HEK293 (cell line): ENCODE measurements around the gene FKBP4.

ENCODE experiments used
- CTCF ChIA-PET: fragments of 350-600 bp; formaldehyde crosslinking; extraction: SDS; loops from one replicate; lab custom pipeline; 2021; ENCODE audit warnings: antibody characterized with exemption; lab: Yijun Ruan, JAX
- POLR2A ChIA-PET: fragments of 300-600 bp; formaldehyde crosslinking; extraction: SDS; loops from one replicate; lab custom pipeline; 2020; ENCODE audit warnings: antibody characterized with exemption, inconsistent platforms; lab: Yijun Ruan, JAX
- H3K27ac ChIP-seq: fragments of 200-500 bp; sonication (Bioruptor generic); 2 replicates; pipeline ENCODE4 v1.5.1; 2014; ENCODE audit warnings: low read depth, low read length, control low read depth, inconsistent platforms; ENCODE audit errors: extremely low read depth
- H3K36me3 ChIP-seq, 2 experiments: fragments of 200-500 bp in 1 of 2; sonication (Bioruptor generic) in 1 of 2; 1 replicate in 1 of 2; 2 replicates in 1 of 2; pipeline ENCODE4 v1.5.1; 2014 to 2017; ENCODE audit warnings: inconsistent platforms in 2 of 2, low read length in 2 of 2; ENCODE audit not compliant: control insufficient read depth in 2 of 2, insufficient read depth in 1 of 2
- H3K4me1 ChIP-seq: fragments of 200-500 bp; sonication (Bioruptor generic); 2 replicates; pipeline ENCODE4 v1.5.1; 2014; ENCODE audit warnings: mild to moderate bottlenecking, low read length, inconsistent platforms; ENCODE audit not compliant: control insufficient read depth, insufficient read depth
- H3K4me3 ChIP-seq: 2 replicates; pipeline ENCODE4 v1.5.1; 2011; ENCODE audit warnings: low read depth, mild to moderate bottlenecking, control low read depth, low read length, moderate library complexity
- H3K9me3 ChIP-seq: fragments of 200-500 bp; sonication (Bioruptor generic); 2 replicates; pipeline ENCODE4 v1.5.1; 2014; ENCODE audit warnings: low read depth, low read length, inconsistent platforms; ENCODE audit not compliant: control insufficient read depth, insufficient read depth
- GLI2 ChIP-seq: fragments of 450-650 bp; formaldehyde crosslinking; IDR thresholded peaks from 2 replicates; pipeline ENCODE4; 2017; ENCODE audit warnings: missing biosample characterization, missing genetic modification characterization, low read depth, borderline replicate concordance
- HIC1 ChIP-seq: fragments of 450-650 bp; formaldehyde crosslinking; IDR thresholded peaks from 2 replicates; pipeline ENCODE4 v1.5.1; 2016; ENCODE audit warnings: missing biosample characterization, missing genetic modification characterization
- MZF1 ChIP-seq: fragments of 450-650 bp; formaldehyde crosslinking; IDR thresholded peaks from 2 replicates; pipeline ENCODE4 v1.5.1; 2017; ENCODE audit warnings: missing biosample characterization, missing genetic modification characterization, borderline replicate concordance
- OVOL3 ChIP-seq: fragments of 450-650 bp; formaldehyde crosslinking; IDR thresholded peaks from 2 replicates; pipeline ENCODE4 v1.5.1; 2016; ENCODE audit warnings: missing biosample characterization, missing genetic modification characterization
- PBX3 ChIP-seq: sonication (generic); formaldehyde crosslinking; IDR thresholded peaks from 2 replicates; pipeline ENCODE4 v1.8.1; 2022; ENCODE audit warnings: mild to moderate bottlenecking, moderate library complexity, missing genetic modification reagents
- SCRT2 ChIP-seq: fragments of 450-650 bp; formaldehyde crosslinking; IDR thresholded peaks from 2 replicates; pipeline ENCODE4 v1.5.1; 2016; ENCODE audit warnings: missing biosample characterization, missing genetic modification characterization
- ZNF140 ChIP-seq: fragments of 450-650 bp; formaldehyde crosslinking; IDR thresholded peaks from 2 replicates; pipeline ENCODE4 v1.5.1; 2016; ENCODE audit warnings: missing biosample characterization, missing genetic modification characterization
- ZNF19 ChIP-seq: fragments of 450-650 bp; formaldehyde crosslinking; IDR thresholded peaks from 2 replicates; pipeline ENCODE4; 2016; ENCODE audit warnings: missing biosample characterization, missing genetic modification characterization, low read depth
- ZNF223 ChIP-seq: fragments of 450-650 bp; formaldehyde crosslinking; IDR thresholded peaks from 2 replicates; pipeline ENCODE4 v1.5.1; 2016; ENCODE audit warnings: missing biosample characterization, missing genetic modification characterization
- ZNF248 ChIP-seq: fragments of 450-650 bp; formaldehyde crosslinking; IDR thresholded peaks from 2 replicates; pipeline ENCODE4 v1.5.1; 2017; ENCODE audit warnings: missing biosample characterization, missing genetic modification characterization
- ZNF362 ChIP-seq: fragments of 450-650 bp; formaldehyde crosslinking; IDR thresholded peaks from 2 replicates; pipeline ENCODE4 v1.5.1; 2016; ENCODE audit warnings: missing biosample characterization, missing genetic modification characterization
- ZNF394 ChIP-seq: fragments of 450-650 bp; formaldehyde crosslinking; IDR thresholded peaks from 2 replicates; pipeline ENCODE4 v1.5.1; 2016; ENCODE audit warnings: missing biosample characterization, missing genetic modification characterization, mild to moderate bottlenecking, moderate library complexity, borderline replicate concordance
- ZNF404 ChIP-seq: fragments of 450-650 bp; formaldehyde crosslinking; IDR thresholded peaks from 2 replicates; pipeline ENCODE4 v1.5.1; 2017; ENCODE audit warnings: missing biosample characterization, missing genetic modification characterization
- ZNF426 ChIP-seq: fragments of 450-650 bp; formaldehyde crosslinking; IDR thresholded peaks from 2 replicates; pipeline ENCODE4 v1.5.1; 2017; ENCODE audit warnings: missing biosample characterization, missing genetic modification characterization, mild to moderate bottlenecking, inconsistent platforms, moderate library complexity
- ZNF530 ChIP-seq: fragments of 450-650 bp; formaldehyde crosslinking; IDR thresholded peaks from 2 replicates; pipeline ENCODE4 v1.5.1; 2016; ENCODE audit warnings: low read depth, missing biosample characterization, missing genetic modification characterization
- ZNF580 ChIP-seq: fragments of 450-650 bp; formaldehyde crosslinking; IDR thresholded peaks from 2 replicates; pipeline ENCODE4 v1.5.1; 2016; ENCODE audit warnings: missing biosample characterization, missing genetic modification characterization
- ZNF639 ChIP-seq: fragments of 450-650 bp; formaldehyde crosslinking; IDR thresholded peaks from 2 replicates; pipeline ENCODE4 v1.5.1; 2016; ENCODE audit warnings: missing biosample characterization, missing genetic modification characterization
- ZNF658 ChIP-seq: fragments of 450-650 bp; formaldehyde crosslinking; IDR thresholded peaks from 2 replicates; pipeline ENCODE4; 2016; ENCODE audit warnings: missing biosample characterization, missing genetic modification characterization
- ZNF664 ChIP-seq: fragments of 450-650 bp; formaldehyde crosslinking; IDR thresholded peaks from 2 replicates; pipeline ENCODE4 v1.5.1; 2016; ENCODE audit warnings: missing biosample characterization, missing genetic modification characterization
- ZNF677 ChIP-seq: fragments of 450-650 bp; IDR thresholded peaks from 2 replicates; pipeline ENCODE4 v1.5.0; 2018; ENCODE audit warnings: missing biosample characterization, mild to moderate bottlenecking, missing genetic modification characterization, moderate library complexity
- ZNF704 ChIP-seq: fragments of 450-650 bp; formaldehyde crosslinking; IDR thresholded peaks from 2 replicates; pipeline ENCODE4 v1.5.1; 2016; ENCODE audit warnings: missing biosample characterization, missing genetic modification characterization
- ZNF791 ChIP-seq: fragments of 450-650 bp; formaldehyde crosslinking; IDR thresholded peaks from 2 replicates; pipeline ENCODE4 v1.5.1; 2016; ENCODE audit warnings: missing biosample characterization, missing genetic modification characterization
- ZSCAN16 ChIP-seq: fragments of 450-650 bp; formaldehyde crosslinking; IDR thresholded peaks from 2 replicates; pipeline ENCODE4 v1.5.1; 2016; ENCODE audit warnings: missing biosample characterization, missing genetic modification characterization
- ZSCAN30 ChIP-seq: fragments of 450-650 bp; IDR thresholded peaks from 2 replicates; pipeline ENCODE4 v1.5.1; 2018; ENCODE audit warnings: missing biosample characterization, mild to moderate bottlenecking, missing genetic modification characterization, moderate library complexity

FKBP4 gene

GRCh38 chr12:2819810-2820209, 25.0 kb downstream of the FKBP4 start:
- H3K4me3 ChIP-seq: no peak overlapping the region
- H3K4me1 ChIP-seq: no peaks in the 10 kb centered on the region
- ChIA-PET CTCF (no interaction called here), POLR2A (interaction anchor here (0.7 kb wide), 1 partner anchor 23 kb away, joined by 7 read pairs; no protein-coding TSS in a partner anchor)
- H3K27ac ChIP-seq: no peak overlapping the region
- peaks cover 22 to 77% of the 10 kb centered on the region in 2 experiments for H3K36me3 ChIP-seq
- TF ChIP-seq ZNF248: no peak
- no peaks in the 10 kb centered on the region for H3K9me3 ChIP-seq

GRCh38 chr12:2820432-2820831, 25.7 kb downstream of the FKBP4 start:
- H3K9me3 ChIP-seq: no peaks in the 10 kb centered on the region
- H3K36me3 ChIP-seq: peaks cover 23 to 81% of the 10 kb centered on the region in 2 experiments
- ChIA-PET CTCF (no interaction called here), POLR2A (no interaction called here)
- H3K4me3 ChIP-seq: no peak overlapping the region
- TF ChIP-seq ZNF140 (tag by site-specific recombination): no peak
- TF ChIP-seq MZF1 (tag by site-specific recombination): no peak
- no peak for TF ChIP-seq ZNF664 (tag by site-specific recombination)
- no peak overlapping the region for H3K27ac ChIP-seq
- no peaks in the 10 kb centered on the region for H3K4me1 ChIP-seq

- Histone ChIP-seq H3K36me3 (peaks cover 33 to 90% of the 10 kb centered on the region in 2 experiments), H3K4me1 (no peaks in the 10 kb centered on the region), H3K4me3 (no peak overlapping the region), H3K27ac (no peak overlapping the region), H3K9me3 (no peaks in the 10 kb centered on the region)
- no peak for TF ChIP-seq ZNF530 (tag by site-specific recombination)
- TF ChIP-seq ZNF426 (tag by site-specific recombination): no peak
- TF ChIP-seq PBX3 (CRISPR knock-in tag): no peak
- no peak for TF ChIP-seq SCRT2
- TF ChIP-seq ZNF19 (tag by site-specific recombination): no peak
- no peak for TF ChIP-seq ZNF658 (tag by site-specific recombination)
- no peak for TF ChIP-seq ZNF580 (tag by site-specific recombination)
- TF ChIP-seq HIC1 (tag by site-specific recombination): no peak
- TF ChIP-seq ZNF704 (tag by site-specific recombination): no peak
- no peak for TF ChIP-seq ZNF677 (tag by site-specific recombination)
- no peak for TF ChIP-seq GLI2
- TF ChIP-seq OVOL3 (tag by site-specific recombination): no peak
- no peak for TF ChIP-seq ZSCAN16 (tag by site-specific recombination)
- no peak for TF ChIP-seq ZNF394 (tag by site-specific recombination)
- no peak for TF ChIP-seq ZNF223
- no peak for TF ChIP-seq ZNF362 (tag by site-specific recombination)
- no peak for TF ChIP-seq ZNF404 (tag by site-specific recombination)
- TF ChIP-seq ZNF791: no peak
- no peak for TF ChIP-seq ZSCAN30
- TF ChIP-seq ZNF639 (tag by site-specific recombination): no peak
- ChIA-PET POLR2A (no interaction called here), CTCF (interaction anchor here (0.5 to 1.0 kb wide), 3 partner anchors 9 to 40 kb away, joined by 3 read pairs; no protein-coding TSS in a partner anchor)
These were observed 28.7 kb downstream of the FKBP4 start for GRCh38 chr12:2823483-2823882.
